ENCODE measurements around the gene STXBP3. TPM values are rescaled to one million over a fixed set of nuclear protein-coding genes. Genes with fewer than 3 reads are reported as not detected.

The STXBP3 gene
- total and polyA plus RNA-seq, 2 experiments from 2014 or later, result 34.1 to 74.0 TPM

DNA sequence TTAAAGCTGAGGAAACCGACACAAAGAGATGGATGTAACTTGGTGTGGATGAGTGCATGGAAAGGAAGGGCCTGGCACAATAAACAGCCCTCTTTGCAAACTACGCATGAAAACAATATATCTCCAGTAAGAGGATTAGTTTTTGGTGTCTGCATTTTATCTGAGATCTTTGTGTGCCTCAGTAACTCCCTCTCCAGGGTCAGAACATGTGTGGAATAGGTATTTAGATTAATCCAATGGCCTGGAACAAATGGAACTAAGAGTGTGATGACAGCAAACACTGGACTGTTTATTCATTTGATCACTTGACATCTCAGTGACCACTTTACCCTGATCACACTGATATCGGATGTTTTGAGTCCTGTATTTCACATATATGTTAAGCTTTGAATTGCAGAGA lies 65.1 kb downstream of the STXBP3 start:
- TF ChIP-seq, protein P1, sequence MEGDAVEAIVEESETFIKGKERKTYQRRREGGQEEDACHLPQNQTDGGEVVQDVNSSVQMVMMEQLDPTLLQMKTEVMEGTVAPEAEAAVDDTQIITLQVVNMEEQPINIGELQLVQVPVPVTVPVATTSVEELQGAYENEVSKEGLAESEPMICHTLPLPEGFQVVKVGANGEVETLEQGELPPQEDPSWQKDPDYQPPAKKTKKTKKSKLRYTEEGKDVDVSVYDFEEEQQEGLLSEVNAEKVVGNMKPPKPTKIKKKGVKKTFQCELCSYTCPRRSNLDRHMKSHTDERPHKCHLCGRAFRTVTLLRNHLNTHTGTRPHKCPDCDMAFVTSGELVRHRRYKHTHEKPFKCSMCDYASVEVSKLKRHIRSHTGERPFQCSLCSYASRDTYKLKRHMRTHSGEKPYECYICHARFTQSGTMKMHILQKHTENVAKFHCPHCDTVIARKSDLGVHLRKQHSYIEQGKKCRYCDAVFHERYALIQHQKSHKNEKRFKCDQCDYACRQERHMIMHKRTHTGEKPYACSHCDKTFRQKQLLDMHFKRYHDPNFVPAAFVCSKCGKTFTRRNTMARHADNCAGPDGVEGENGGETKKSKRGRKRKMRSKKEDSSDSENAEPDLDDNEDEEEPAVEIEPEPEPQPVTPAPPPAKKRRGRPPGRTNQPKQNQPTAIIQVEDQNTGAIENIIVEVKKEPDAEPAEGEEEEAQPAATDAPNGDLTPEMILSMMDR (IDR thresholded peaks at IDR 0.05; ENCODE audit: low read depth, low read length), result no peak
- H3K9me3 ChIP-seq (ENCODE audit: low read depth), result no peaks in the 10 kb centered on the region
- peaks cover 13% of the 10 kb centered on the region for H3K36me3 ChIP-seq
- no peaks in the 10 kb centered on the region for H3K27me3 ChIP-seq
- DNase-seq (ENCODE audit: low read depth in 1 of 2, low spot score in 1 of 2), result no peak
- H3K4me3 ChIP-seq, result no peak overlapping the region
- H3K4me1 ChIP-seq (ENCODE audit: low read depth), result peaks cover under 1% of the 10 kb centered on the region
- H3K27ac ChIP-seq, result no peak overlapping the region

DNA sequence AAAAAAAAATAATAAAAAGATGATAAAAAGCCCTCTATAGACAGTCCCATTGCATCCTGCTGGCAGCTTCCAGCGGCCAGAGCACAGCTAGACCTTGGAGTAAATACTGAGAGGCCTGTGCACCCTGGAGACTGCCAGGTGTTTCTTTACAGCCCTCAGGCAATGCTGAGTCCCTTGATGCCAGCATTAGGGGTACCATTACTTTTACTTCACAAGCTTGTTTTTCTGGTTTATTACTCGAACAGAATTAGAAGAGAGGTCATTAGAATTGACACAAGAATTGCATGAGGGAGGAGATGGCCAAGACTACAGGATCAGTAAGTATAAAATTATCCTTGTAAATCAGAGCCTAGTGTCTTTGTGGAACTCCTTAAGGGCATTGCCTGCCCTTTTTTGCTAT lies 66.9 kb downstream of the STXBP3 start:
- no peaks in the 10 kb centered on the region for H3K9me3 ChIP-seq (ENCODE audit: low read depth)
- peaks cover 5% of the 10 kb centered on the region for H3K4me1 ChIP-seq (ENCODE audit: low read depth)
- H3K27me3 ChIP-seq, result no peaks in the 10 kb centered on the region
- no peak overlapping the region for H3K4me3 ChIP-seq
- TF ChIP-seq, protein P1 (IDR thresholded peaks at IDR 0.05; ENCODE audit: low read depth, low read length), result no peak
- DNase-seq (ENCODE audit: low read depth in 1 of 2, low spot score in 1 of 2), result no peak
- no peak overlapping the region for H3K27ac ChIP-seq
- peaks cover 7% of the 10 kb centered on the region for H3K36me3 ChIP-seq

DNA sequence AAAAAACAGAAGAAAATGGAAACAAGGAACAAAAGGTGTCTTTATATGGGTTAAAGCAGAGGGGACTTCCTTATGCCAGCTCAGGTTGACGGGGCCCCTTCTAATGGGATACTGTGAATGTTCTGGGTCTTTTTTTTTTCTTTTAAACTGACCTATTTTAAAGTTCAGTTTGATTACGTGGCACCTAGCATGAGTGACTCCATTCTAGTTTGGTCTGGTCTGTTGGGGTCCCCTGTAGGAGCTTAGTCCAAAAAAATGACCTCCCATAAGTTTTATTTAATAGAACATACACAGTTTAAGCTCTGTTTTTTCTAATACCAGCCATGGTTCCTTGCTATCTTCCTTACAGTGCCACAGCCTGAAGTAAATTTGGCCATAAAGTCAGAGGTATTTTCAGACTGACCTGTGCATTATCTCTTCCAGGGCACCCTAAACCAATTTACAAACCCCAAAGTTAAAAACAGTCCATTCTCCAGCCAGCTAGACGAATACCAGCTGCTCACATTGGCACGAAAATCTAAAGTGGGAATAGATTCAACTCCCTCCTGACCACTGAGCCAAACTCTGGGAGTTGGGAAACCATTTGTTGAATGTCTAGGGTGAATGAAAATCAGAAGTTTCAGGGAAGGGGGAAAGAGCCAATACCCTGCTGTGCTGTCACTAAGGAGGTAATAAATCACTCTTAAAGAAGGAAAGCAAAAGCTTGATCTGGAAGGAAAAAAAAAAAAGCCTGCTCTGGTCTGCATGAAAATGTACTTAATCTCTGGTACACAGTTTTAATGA lies 68.1 kb downstream of the STXBP3 start:
- TF ChIP-seq, protein P1 (IDR thresholded peaks at IDR 0.05; ENCODE audit: low read depth, low read length), result no peak
- no peak overlapping the region for H3K27ac ChIP-seq
- no peaks in the 10 kb centered on the region for H3K36me3 ChIP-seq
- no peaks in the 10 kb centered on the region for H3K9me3 ChIP-seq (ENCODE audit: low read depth)
- H3K4me1 ChIP-seq (ENCODE audit: low read depth), result peaks cover 5% of the 10 kb centered on the region
- no peak overlapping the region for H3K4me3 ChIP-seq
- DNase-seq (ENCODE audit: low read depth in 1 of 2, low spot score in 1 of 2), result peak in 1 of 2 donors; percentile 80
- no peaks in the 10 kb centered on the region for H3K27me3 ChIP-seq

DNA sequence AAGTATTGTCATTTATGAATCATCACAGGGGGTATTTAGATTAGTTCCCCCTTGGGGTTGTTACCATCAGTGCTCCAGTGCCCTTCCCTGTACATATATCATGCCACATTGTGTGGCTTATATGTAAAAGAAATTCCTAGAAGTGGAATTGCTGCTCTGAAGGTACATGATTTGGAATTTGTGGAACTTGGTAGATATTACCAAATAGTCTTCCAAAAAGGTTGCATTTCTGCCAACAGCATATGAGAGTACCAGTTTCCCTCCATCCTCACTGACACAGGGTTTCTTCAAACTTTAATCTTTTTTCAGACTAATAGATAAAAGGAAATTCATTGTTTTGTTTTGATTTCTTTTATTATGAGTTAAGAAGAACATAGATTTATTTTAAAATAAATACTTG lies 69.1 kb downstream of the STXBP3 start:
- Histone ChIP-seq H3K4me3 (no peak overlapping the region), H3K4me1 (ENCODE audit: low read depth) (peaks cover 5% of the 10 kb centered on the region), H3K27ac (no peak overlapping the region), H3K36me3 (no peaks in the 10 kb centered on the region), H3K27me3 (no peaks in the 10 kb centered on the region), H3K9me3 (ENCODE audit: low read depth) (no peaks in the 10 kb centered on the region)
- TF ChIP-seq, protein P1 (IDR thresholded peaks at IDR 0.05; ENCODE audit: low read depth, low read length), result no peak
- peak in 1 of 2 donors; percentile 23 for DNase-seq (ENCODE audit: low read depth in 1 of 2, low spot score in 1 of 2)

DNA sequence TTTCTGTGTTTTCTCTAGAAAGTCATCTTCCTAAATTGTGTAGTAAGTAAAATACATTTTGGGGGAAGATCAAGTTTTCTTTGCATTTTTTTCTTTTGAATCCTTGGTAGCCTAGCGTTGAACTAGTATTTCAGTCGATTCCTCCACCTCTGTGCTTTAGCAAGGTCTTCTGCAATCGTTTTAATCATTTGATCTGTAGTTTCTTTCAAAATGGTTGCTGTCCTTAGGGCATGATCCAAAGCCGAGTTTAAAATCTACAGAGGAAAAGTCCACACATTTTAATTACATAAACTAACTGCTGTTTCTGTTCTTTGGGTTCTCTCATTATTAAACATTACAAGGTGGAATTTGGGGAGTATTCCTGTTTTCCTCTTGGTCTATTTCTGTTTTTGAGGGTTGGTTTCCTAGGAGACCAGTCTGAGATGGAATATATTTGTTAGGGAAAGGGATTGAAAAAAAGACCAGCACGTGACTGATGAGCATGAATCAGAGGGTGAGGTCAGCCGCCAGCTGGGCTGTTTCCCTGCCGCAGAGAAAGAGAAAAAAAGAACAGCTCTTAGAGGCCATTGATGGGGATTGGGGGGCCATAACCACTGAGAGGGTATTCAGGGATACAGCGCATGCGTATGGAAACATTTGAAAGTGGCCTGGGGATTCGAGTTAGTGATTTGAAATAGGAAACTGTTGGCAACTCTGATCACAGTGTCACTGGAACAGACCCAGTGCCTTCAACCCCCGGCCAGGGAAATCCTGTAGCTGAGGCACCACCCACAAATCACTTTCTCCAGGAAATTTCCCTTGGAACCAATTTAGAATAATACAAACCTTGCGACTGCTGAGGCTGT lies 69.8 kb downstream of the STXBP3 start:
- H3K27ac ChIP-seq, result no peak overlapping the region
- H3K4me3 ChIP-seq, result no peak overlapping the region
- peak in 1 of 2 donors; percentile 94 for DNase-seq (ENCODE audit: low read depth in 1 of 2, low spot score in 1 of 2)
- H3K9me3 ChIP-seq (ENCODE audit: low read depth), result no peaks in the 10 kb centered on the region
- TF ChIP-seq, protein P1 (IDR thresholded peaks at IDR 0.05; ENCODE audit: low read depth, low read length), result no peak
- no peaks in the 10 kb centered on the region for H3K27me3 ChIP-seq
- H3K4me1 ChIP-seq (ENCODE audit: low read depth), result peaks cover 5% of the 10 kb centered on the region
- H3K36me3 ChIP-seq, result no peaks in the 10 kb centered on the region
